NCI-H748 (cell line): ENCODE data around the gene ZNF888.
"Not testable (repeated sequence)": the region's sequence is repeated elsewhere in the genome, so short reads cannot be mapped to it uniquely, and the experiment has no call there.

ENCODE experiments used
- DNase-seq: peaks from one replicate; lab custom pipeline; 2025; ENCODE audit not compliant: unreplicated experiment; lab: John Stamatoyannopoulos, UW

Gene ZNF888

GRCh38 chr19:52941941-52942385, 18.7 kb upstream of the ZNF888 start:
- DNase-seq: peak; percentile 65

DNA sequence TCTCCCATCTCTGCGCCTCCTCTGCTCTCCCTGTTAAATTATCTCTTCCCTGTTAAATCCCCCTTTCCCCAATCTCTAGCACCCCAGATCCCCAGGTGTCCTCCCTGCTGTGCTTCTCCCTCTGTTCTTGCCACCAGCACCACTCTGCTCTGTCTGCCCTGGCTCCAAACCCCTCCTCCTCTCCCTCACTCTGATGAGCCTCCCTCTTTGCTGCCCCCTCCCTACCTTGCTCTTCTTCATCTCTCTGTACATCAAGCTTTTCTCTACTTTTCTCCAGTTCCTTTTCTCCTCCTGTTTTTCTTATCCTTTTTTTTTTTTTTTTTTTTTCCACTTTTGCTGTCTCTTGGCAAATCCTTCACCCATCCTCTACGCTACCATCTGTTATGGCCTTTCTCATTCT, 18.3 kb upstream of the ZNF888 start:
- peak; percentile 47 for DNase-seq

DNA sequence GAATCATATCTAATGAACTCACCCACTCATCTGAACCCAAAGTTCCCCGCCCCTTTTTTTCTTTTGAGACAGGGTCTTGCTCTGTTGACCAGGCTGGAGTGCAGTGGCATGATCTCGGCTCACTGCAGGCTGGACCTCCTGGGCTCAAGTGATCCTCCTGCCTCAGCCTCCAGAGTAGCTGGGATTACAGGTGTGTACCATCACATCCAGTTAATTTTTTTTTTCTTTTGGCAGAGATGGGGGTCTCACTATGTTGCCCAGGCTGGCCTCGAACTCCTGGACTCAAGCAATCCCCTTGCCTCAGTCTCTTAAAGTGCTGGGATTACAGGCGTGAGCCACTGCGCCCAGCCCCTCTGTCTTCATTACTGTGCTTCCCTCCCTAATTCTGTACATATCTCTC, 17.7 kb upstream of the ZNF888 start:
- DNase-seq: not testable (repeated sequence)

DNA sequence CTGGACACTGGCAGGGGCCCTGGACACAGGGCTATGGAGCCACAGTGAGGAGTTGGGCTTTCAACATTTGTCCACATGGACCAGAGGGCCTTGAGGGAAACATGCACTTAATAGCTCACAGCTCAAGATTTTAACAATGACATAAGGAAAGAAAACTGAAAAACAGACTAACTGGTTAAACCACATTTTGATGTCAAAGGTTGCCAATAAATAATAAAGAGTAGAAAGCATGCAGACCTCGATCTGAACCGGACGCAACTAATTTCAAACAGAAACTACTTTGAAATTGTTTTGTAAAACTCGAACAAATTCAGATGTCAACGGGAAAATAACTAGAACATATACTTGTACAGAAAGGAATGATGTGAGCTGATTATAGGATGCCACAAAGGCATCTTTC, 15.5 kb upstream of the ZNF888 start:
- no peak for DNase-seq

GRCh38 chr19:52936954-52937325, 13.7 kb upstream of the ZNF888 start:
- DNase-seq: no peak

GRCh38 chr19:52936151-52936953, 13.1 kb upstream of the ZNF888 start:
- no peak for DNase-seq

DNA sequence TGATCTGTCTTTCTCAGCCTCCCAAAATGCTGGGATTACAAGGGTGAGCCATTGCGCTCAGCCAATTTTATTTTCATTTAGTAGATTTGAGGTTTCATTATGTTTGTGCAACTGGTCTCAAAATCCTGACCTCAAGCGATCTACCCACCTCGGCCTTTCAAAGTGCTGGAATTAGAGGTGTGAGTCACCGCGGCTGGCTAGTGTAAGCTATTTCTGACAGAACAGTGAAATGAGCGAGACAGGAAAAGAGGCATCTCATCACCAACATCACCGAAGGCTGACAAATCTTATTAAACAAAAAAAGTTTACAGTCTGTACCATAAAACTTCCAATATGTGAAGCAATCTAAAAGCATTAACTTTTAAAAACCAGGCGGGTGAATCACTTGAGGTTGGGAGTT, 12.2 kb upstream of the ZNF888 start:
- no peak for DNase-seq

GRCh38 chr19:52924641-52925040, 1.4 kb upstream of the ZNF888 start:
- not testable (repeated sequence) for DNase-seq

DNA sequence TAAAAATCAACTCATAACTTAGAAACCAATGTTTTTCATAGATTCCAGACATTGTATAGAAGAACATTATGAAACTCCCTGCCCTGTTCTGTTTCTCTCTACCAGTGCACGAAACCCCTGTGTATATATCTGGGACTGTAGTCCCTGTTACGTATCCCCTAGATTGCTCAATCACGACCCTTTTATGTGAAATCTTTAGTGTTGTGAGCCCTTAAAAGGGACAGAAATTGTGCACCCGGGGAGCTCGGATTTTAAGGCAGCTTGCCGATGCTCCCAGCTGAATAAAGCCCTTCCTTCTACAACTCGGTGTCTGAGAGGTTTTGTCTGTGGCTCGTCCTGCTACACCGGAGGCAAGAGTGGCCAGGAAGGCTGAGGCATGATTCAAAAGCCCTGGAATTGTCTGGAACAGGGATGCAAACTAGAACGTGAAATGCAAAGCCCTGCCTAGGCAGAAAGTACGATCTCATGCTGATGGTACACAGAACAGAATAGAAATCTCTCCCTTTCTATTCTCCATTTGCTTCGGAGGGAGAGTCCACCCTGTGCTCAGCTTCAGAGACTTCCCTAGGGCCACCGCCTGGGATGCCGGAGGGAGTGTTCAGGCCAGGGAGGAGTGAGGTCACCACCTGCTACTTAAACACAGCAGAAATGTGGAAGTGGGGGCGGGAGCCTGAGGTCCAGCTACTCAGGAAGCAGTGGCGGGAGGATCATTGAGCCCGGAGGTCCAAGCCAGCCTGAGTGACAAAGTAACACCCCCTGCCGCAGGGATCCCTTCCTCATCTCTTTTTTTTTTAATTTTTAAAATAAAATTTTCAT, 758 bp upstream of the ZNF888 start:
- DNase-seq: no peak

GRCh38 chr19:52917531-52917930, 5.7 kb downstream of the ZNF888 start:
- DNase-seq: no peak

DNA sequence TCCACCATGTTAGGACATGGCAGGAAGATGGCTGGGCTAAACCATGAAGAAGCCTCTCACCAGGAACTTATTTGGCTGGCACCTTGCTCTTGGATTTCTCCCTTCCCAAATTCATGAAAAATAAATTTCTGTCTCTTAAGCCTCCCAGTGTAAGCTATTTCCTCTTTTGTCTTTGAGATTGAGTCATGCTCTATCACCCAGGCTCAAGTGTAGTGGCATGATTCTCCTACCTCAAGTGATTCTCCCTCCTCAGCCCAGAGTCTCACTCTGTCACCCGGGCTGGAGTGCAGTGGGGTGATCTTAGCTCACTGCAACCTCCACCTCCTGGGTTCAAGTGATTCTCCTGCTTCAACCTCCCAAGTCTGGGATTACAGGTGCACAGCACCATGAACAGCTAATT, 12.6 kb downstream of the ZNF888 start:
- DNase-seq: no peak

- not testable (repeated sequence) for DNase-seq
These were observed 19.0 kb downstream of the ZNF888 start for GRCh38 chr19:52904052-52904780.

DNA sequence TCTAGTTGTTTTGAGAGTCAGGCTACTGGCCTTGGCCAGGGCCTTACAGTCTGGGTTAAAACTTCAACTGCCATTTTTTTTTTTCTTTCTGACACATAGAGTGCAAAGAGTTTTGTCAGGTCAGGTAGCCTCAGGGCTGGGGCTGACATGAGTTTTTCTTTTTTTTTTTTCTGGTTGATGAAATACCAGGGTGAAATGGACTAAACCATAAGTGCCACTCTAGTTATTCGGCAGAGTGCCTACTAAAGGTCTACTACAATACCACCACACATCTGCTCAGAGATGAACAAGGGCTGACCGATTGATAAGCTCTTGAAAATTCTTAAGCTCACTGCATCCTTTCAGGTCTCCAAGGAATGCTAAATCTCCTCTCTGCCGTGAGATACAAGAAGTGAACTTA, 21.4 kb downstream of the ZNF888 start:
- no peak for DNase-seq

- not testable (repeated sequence) for DNase-seq
These were observed 24.6 kb downstream of the ZNF888 start for GRCh38 chr19:52898596-52898995.

GRCh38 chr19:52898101-52898500, 25.1 kb downstream of the ZNF888 start:
- no peak for DNase-seq

- DNase-seq: peak; percentile 96
These were observed 25.9 kb downstream of the ZNF888 start, which contains the start of gene ZNF320 for GRCh38 chr19:52897138-52897935. ZNF320 (minus strand) TSS chr19:52897635; CDS start chr19:52890255, 7,380 bp downstream.

GRCh38 chr19:52896431-52897137, 26.6 kb downstream of the ZNF888 start:
- DNase-seq: peak; percentile 66

DNA sequence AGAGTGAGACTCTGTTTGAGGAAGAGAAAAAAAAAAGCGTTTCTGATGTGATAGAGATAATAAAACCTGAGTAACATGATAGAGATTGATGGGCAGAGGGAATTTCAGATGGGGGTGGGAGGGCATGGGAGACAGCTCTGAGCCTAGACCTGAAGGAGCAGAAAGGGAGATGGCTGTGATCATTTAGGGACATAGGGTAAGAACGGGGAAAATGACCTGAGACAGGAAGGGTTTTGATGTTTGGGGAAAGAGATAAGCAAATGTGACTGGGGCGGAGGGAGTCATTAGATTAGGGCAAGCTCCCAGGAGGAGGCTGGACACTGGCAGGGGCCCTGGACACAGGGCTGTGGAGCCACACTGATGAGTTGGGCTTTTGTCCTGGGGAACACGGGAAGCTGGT, 31.9 kb downstream of the ZNF888 start:
- DNase-seq: no peak

GRCh38 chr19:52889931-52890330, 33.3 kb downstream of the ZNF888 start:
- DNase-seq: no peak

GRCh38 chr19:52889076-52889475, 34.2 kb downstream of the ZNF888 start:
- DNase-seq: no peak
